WTC11 (cell line): ENCODE data around the gene ALG8.

Experiments
- CREB1 ChIP-seq: sonication (generic); formaldehyde crosslinking; IDR thresholded peaks from 2 replicates; pipeline ENCODE4 v1.8.0; 2023; ENCODE audit warnings: mild to moderate bottlenecking, missing genetic modification reagents
- ELF4 ChIP-seq: sonication (generic); formaldehyde crosslinking; IDR thresholded peaks from 2 replicates; pipeline ENCODE4 v1.8.1; 2022; ENCODE audit warnings: low read depth, mild to moderate bottlenecking, moderate library complexity, missing genetic modification reagents
- GRHL2 ChIP-seq: fragments of 250-450 bp; sonication (Bioruptor Pico); IDR thresholded peaks from 2 replicates; pipeline ENCODE4 v1.8.0; 2022; ENCODE audit warnings: mild to moderate bottlenecking, moderate library complexity; ENCODE audit not compliant: insufficient replicate concordance, severe bottlenecking
- GTF2I ChIP-seq: fragments of 250-450 bp; sonication (Bioruptor Pico); conservative IDR thresholded peaks from 2 replicates; pipeline ENCODE4 v1.4.0; 2021; ENCODE audit warnings: mild to moderate bottlenecking
- JUN ChIP-seq: sonication (generic); formaldehyde crosslinking; IDR thresholded peaks from 2 replicates; pipeline ENCODE4 v1.8.0; 2023; ENCODE audit warnings: mild to moderate bottlenecking, missing genetic modification reagents
- NFYB ChIP-seq: sonication (generic); formaldehyde crosslinking; conservative IDR thresholded peaks from 2 replicates; pipeline ENCODE4 v1.8.0; 2022; ENCODE audit warnings: low read depth, missing genetic modification reagents
- ZNF138 ChIP-seq: sonication (generic); formaldehyde crosslinking; conservative IDR thresholded peaks from 2 replicates; pipeline ENCODE4 v1.8.1; 2022; ENCODE audit warnings: mild to moderate bottlenecking, moderate library complexity, missing genetic modification reagents
- ZNF263 ChIP-seq: sonication (generic); formaldehyde crosslinking; IDR thresholded peaks from 2 replicates; pipeline ENCODE4 v1.8.1; 2022; ENCODE audit warnings: low read depth, mild to moderate bottlenecking, moderate library complexity, missing genetic modification reagents
- TF ChIP-seq, protein P1 (sequence below): fragments of 200-600 bp; IDR thresholded peaks from 2 replicates; pipeline ENCODE4 v1.8.0; 2022; ENCODE audit warnings: antibody characterized with exemption
- TF ChIP-seq, protein P2 (sequence below): sonication (generic); formaldehyde crosslinking; IDR thresholded peaks from 2 replicates; pipeline ENCODE4 v1.8.1; 2023; ENCODE audit warnings: mild to moderate bottlenecking, missing genetic modification reagents
- TF ChIP-seq, protein P3 (sequence below): sonication (generic); formaldehyde crosslinking; IDR thresholded peaks from 2 replicates; pipeline ENCODE4 v1.8.1; 2022; ENCODE audit warnings: missing genetic modification reagents, borderline replicate concordance
- TF ChIP-seq, protein P4 (sequence below): fragments of 250-450 bp; sonication (Bioruptor Pico); IDR thresholded peaks from 2 replicates; pipeline ENCODE4 v1.9.0; 2021; ENCODE audit warnings: mild to moderate bottlenecking, borderline replicate concordance
- TF ChIP-seq, protein P5 (sequence below): sonication (generic); formaldehyde crosslinking; IDR thresholded peaks from 2 replicates; pipeline ENCODE4 v1.8.1; 2023; ENCODE audit warnings: mild to moderate bottlenecking, moderate library complexity, missing genetic modification reagents

DNA sequence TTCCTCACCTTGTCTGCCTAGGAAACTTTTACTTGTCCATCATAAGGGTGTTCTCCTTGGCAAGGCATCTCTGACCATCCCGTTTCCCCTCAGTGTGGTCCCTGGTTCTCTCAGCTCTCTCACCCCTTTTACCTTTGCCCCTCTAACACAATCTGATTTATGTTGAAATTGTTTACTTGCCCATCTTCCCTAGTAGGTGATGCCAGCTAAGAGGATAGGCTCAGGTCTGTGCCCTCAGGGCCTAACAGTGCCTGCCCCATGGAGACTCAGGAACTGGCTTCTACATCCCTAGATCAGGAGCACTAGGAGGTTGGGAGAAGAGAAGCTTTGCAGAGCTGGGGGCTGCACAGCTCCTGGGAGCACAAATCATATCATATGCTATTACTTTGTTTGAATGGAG, 21.1 kb upstream of the ALG8 start:
- TF ChIP-seq, protein P1, sequence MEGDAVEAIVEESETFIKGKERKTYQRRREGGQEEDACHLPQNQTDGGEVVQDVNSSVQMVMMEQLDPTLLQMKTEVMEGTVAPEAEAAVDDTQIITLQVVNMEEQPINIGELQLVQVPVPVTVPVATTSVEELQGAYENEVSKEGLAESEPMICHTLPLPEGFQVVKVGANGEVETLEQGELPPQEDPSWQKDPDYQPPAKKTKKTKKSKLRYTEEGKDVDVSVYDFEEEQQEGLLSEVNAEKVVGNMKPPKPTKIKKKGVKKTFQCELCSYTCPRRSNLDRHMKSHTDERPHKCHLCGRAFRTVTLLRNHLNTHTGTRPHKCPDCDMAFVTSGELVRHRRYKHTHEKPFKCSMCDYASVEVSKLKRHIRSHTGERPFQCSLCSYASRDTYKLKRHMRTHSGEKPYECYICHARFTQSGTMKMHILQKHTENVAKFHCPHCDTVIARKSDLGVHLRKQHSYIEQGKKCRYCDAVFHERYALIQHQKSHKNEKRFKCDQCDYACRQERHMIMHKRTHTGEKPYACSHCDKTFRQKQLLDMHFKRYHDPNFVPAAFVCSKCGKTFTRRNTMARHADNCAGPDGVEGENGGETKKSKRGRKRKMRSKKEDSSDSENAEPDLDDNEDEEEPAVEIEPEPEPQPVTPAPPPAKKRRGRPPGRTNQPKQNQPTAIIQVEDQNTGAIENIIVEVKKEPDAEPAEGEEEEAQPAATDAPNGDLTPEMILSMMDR: no peak
- TF ChIP-seq ELF4 (CRISPR knock-in tag) (no peak), JUN (CRISPR knock-in tag) (no peak), GTF2I (CRISPR knock-in tag) (no peak), GRHL2 (CRISPR knock-in tag) (no peak), ZNF263 (CRISPR knock-in tag) (no peak), CREB1 (CRISPR knock-in tag) (no peak), NFYB (CRISPR knock-in tag) (no peak), ZNF138 (CRISPR knock-in tag) (no peak)
- TF ChIP-seq, protein P2, sequence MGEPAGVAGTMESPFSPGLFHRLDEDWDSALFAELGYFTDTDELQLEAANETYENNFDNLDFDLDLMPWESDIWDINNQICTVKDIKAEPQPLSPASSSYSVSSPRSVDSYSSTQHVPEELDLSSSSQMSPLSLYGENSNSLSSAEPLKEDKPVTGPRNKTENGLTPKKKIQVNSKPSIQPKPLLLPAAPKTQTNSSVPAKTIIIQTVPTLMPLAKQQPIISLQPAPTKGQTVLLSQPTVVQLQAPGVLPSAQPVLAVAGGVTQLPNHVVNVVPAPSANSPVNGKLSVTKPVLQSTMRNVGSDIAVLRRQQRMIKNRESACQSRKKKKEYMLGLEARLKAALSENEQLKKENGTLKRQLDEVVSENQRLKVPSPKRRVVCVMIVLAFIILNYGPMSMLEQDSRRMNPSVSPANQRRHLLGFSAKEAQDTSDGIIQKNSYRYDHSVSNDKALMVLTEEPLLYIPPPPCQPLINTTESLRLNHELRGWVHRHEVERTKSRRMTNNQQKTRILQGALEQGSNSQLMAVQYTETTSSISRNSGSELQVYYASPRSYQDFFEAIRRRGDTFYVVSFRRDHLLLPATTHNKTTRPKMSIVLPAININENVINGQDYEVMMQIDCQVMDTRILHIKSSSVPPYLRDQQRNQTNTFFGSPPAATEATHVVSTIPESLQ (CRISPR knock-in tag): no peak
- TF ChIP-seq, protein P3, sequence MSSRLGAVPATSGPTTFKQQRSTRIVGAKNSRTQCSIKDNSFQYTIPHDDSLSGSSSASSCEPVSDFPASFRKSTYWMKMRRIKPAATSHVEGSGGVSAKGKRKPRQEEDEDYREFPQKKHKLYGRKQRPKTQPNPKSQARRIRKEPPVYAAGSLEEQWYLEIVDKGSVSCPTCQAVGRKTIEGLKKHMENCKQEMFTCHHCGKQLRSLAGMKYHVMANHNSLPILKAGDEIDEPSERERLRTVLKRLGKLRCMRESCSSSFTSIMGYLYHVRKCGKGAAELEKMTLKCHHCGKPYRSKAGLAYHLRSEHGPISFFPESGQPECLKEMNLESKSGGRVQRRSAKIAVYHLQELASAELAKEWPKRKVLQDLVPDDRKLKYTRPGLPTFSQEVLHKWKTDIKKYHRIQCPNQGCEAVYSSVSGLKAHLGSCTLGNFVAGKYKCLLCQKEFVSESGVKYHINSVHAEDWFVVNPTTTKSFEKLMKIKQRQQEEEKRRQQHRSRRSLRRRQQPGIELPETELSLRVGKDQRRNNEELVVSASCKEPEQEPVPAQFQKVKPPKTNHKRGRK (CRISPR knock-in tag): no peak
- TF ChIP-seq, protein P4, sequence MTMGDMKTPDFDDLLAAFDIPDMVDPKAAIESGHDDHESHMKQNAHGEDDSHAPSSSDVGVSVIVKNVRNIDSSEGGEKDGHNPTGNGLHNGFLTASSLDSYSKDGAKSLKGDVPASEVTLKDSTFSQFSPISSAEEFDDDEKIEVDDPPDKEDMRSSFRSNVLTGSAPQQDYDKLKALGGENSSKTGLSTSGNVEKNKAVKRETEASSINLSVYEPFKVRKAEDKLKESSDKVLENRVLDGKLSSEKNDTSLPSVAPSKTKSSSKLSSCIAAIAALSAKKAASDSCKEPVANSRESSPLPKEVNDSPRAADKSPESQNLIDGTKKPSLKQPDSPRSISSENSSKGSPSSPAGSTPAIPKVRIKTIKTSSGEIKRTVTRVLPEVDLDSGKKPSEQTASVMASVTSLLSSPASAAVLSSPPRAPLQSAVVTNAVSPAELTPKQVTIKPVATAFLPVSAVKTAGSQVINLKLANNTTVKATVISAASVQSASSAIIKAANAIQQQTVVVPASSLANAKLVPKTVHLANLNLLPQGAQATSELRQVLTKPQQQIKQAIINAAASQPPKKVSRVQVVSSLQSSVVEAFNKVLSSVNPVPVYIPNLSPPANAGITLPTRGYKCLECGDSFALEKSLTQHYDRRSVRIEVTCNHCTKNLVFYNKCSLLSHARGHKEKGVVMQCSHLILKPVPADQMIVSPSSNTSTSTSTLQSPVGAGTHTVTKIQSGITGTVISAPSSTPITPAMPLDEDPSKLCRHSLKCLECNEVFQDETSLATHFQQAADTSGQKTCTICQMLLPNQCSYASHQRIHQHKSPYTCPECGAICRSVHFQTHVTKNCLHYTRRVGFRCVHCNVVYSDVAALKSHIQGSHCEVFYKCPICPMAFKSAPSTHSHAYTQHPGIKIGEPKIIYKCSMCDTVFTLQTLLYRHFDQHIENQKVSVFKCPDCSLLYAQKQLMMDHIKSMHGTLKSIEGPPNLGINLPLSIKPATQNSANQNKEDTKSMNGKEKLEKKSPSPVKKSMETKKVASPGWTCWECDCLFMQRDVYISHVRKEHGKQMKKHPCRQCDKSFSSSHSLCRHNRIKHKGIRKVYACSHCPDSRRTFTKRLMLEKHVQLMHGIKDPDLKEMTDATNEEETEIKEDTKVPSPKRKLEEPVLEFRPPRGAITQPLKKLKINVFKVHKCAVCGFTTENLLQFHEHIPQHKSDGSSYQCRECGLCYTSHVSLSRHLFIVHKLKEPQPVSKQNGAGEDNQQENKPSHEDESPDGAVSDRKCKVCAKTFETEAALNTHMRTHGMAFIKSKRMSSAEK (CRISPR knock-in tag): no peak
- TF ChIP-seq, protein P5, sequence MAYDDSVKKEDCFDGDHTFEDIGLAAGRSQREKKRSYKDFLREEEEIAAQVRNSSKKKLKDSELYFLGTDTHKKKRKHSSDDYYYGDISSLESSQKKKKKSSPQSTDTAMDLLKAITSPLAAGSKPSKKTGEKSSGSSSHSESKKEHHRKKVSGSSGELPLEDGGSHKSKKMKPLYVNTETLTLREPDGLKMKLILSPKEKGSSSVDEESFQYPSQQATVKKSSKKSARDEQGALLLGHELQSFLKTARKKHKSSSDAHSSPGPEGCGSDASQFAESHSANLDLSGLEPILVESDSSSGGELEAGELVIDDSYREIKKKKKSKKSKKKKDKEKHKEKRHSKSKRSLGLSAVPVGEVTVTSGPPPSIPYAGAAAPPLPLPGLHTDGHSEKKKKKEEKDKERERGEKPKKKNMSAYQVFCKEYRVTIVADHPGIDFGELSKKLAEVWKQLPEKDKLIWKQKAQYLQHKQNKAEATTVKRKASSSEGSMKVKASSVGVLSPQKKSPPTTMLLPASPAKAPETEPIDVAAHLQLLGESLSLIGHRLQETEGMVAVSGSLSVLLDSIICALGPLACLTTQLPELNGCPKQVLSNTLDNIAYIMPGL (CRISPR knock-in tag): no peak
